Hippocampal formation (tissue), 2 donors: ENCODE data around the gene RPL10A.

Experiments
- DNase-seq, 2 donors: peaks; one replicate each; lab custom pipeline; 2025; lab: John Stamatoyannopoulos, UW

Gene RPL10A

GRCh38 chr6:35475573-35475972 is 7.4 kb downstream of the RPL10A start:
- DNase-seq: no peak

- no peak for DNase-seq
Observed at GRCh38 chr6:35476004-35476403, 7.8 kb downstream of the RPL10A start.

- no peak for DNase-seq
Observed at GRCh38 chr6:35477028-35477427, 8.8 kb downstream of the RPL10A start.

- no peak for DNase-seq
Observed at GRCh38 chr6:35477551-35478179, 9.5 kb downstream of the RPL10A start.

- no peak for DNase-seq
Observed at GRCh38 chr6:35478259-35478658, 10.1 kb downstream of the RPL10A start.

GRCh38 chr6:35480176-35480575 is 12.0 kb downstream of the RPL10A start:
- DNase-seq: no peak

- no peak for DNase-seq
Observed at GRCh38 chr6:35481226-35481625, 13.0 kb downstream of the RPL10A start.

- DNase-seq: no peak
Observed at GRCh38 chr6:35483062-35483461, 14.9 kb downstream of the RPL10A start.

GRCh38 chr6:35483490-35483889 is 15.3 kb downstream of the RPL10A start:
- DNase-seq: no peak

GRCh38 chr6:35483893-35484645 is 15.9 kb downstream of the RPL10A start:
- DNase-seq: no peak

- no peak for DNase-seq
Observed at GRCh38 chr6:35484921-35485392, 16.8 kb downstream of the RPL10A start.

GRCh38 chr6:35485402-35485877 is 17.2 kb downstream of the RPL10A start:
- DNase-seq: no peak

- no peak for DNase-seq
Observed at GRCh38 chr6:35486005-35486925, 18.1 kb downstream of the RPL10A start.

- no peak for DNase-seq
Observed at GRCh38 chr6:35487658-35488516, 19.7 kb downstream of the RPL10A start.

- DNase-seq: no peak
Observed at GRCh38 chr6:35488517-35488862, 20.3 kb downstream of the RPL10A start.

GRCh38 chr6:35489066-35489465 is 20.9 kb downstream of the RPL10A start:
- peak in 1 of 2 donors; percentile 64 for DNase-seq

GRCh38 chr6:35489995-35490791 is 22.0 kb downstream of the RPL10A start:
- DNase-seq: no peak

GRCh38 chr6:35490821-35491557 is 22.8 kb downstream of the RPL10A start:
- no peak for DNase-seq

- DNase-seq: no peak
Observed at GRCh38 chr6:35491558-35492257, 23.5 kb downstream of the RPL10A start.
